ENCODE results near the gene CELSR1. TPM values are rescaled to one million over a fixed set of nuclear protein-coding genes. Genes with fewer than 3 reads are reported as not detected.

CELSR1 gene
- total and polyA plus RNA-seq, 2 of the 13 experiments (the other 11 are each of a cell fraction or from before 2014, with no cell fraction given) = 0.78 to 1.8 TPM

DNA sequence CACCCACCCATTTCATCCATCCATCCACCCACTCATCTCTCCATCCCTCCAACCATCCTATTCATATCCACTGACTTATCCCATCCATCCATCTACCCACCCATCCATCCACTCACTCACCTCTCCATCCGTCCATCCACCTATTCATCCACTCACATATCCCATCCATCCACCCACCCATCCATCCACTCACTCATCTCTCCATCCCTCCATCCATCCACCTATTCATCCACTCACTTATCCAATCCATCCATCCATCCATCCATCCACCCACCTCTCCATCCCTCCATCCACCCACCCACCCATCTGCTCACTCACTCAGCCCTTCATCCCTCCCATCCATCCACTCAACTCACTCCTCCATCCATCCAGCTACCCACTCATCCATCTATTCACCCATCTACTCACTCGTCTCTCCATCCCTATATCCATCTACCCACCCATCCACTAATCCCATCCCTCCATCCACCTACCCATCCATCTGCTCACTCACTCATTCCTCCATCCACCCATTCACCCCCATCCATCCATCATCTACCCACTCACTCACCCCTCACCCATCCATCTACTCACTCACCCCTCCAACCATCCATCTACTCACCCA is 165.7 kb downstream of the CELSR1 start:
- no peaks in the 10 kb centered on the region for H3K36me3 ChIP-seq (replicated peaks in 1 of 2; ENCODE audit: control insufficient read depth in 1 of 2, insufficient read depth in 2 of 2, low read length in 2 of 2)
- TF ChIP-seq ZFY (CRISPR knock-in tag; IDR thresholded peaks at IDR 0.05) = no peak
- TF ChIP-seq SMAD3 (CRISPR knock-in tag; IDR thresholded peaks at IDR 0.05) = no peak
- TF ChIP-seq GATAD2A (CRISPR knock-in tag; IDR thresholded peaks at IDR 0.05) = no peak
- no peak for TF ChIP-seq ZNF703 (CRISPR knock-in tag; IDR thresholded peaks at IDR 0.05; ENCODE audit: borderline replicate concordance)
- TF ChIP-seq, protein P1, sequence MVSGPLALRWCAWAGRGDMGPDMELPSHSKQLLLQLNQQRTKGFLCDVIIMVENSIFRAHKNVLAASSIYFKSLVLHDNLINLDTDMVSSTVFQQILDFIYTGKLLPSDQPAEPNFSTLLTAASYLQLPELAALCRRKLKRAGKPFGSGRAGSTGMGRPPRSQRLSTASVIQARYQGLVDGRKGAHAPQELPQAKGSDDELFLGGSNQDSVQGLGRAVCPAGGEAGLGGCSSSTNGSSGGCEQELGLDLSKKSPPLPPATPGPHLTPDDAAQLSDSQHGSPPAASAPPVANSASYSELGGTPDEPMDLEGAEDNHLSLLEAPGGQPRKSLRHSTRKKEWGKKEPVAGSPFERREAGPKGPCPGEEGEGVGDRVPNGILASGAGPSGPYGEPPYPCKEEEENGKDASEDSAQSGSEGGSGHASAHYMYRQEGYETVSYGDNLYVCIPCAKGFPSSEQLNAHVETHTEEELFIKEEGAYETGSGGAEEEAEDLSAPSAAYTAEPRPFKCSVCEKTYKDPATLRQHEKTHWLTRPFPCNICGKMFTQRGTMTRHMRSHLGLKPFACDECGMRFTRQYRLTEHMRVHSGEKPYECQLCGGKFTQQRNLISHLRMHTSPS (CRISPR knock-in tag; IDR thresholded peaks at IDR 0.05; ENCODE audit: low read depth) = no peak
- TF ChIP-seq STAT5B (CRISPR knock-in tag; IDR thresholded peaks at IDR 0.05) = no peak
- no peak for TF ChIP-seq JARID2 (CRISPR knock-in tag; IDR thresholded peaks at IDR 0.05; ENCODE audit: insufficient replicate concordance)
- no peak for TF ChIP-seq MXD3 (CRISPR knock-in tag; IDR thresholded peaks at IDR 0.05)
- TF ChIP-seq ZNF232 (CRISPR knock-in tag; IDR thresholded peaks at IDR 0.05; ENCODE audit: borderline replicate concordance) = no peak
- no peak for TF ChIP-seq ZNF558 (CRISPR knock-in tag; IDR thresholded peaks at IDR 0.05; ENCODE audit: borderline replicate concordance)
- TF ChIP-seq ZNF780A (CRISPR knock-in tag; IDR thresholded peaks at IDR 0.05) = no peak
- H4K20me1 ChIP-seq (ENCODE audit: insufficient read depth, low read length) = no peaks in the 10 kb centered on the region
- ATAC-seq = no peak
- no peak for FAIRE-seq
- peaks cover 46% of the 10 kb centered on the region for H3K4me1 ChIP-seq (ENCODE audit: insufficient read depth, low read length)
- H3K27me3 ChIP-seq (ENCODE audit: control insufficient read depth in 1 of 2, insufficient read depth in 2 of 2, low read length in 2 of 2) = no peaks in the 10 kb centered on the region
- 96% methylated on average over 2 of the region's 2 CpGs for WGBS (ENCODE audit: low lambda C conversion rate)
- no peaks in the 10 kb centered on the region for H3K79me2 ChIP-seq (ENCODE audit: insufficient read depth, low read length)
- H3K9me3 ChIP-seq (ENCODE audit: low read length) = 0 out of 2 replicates have a peak, but pooled peaks cover 5% of the 10 kb centered on the region
- in situ Hi-C loops (cut with HindIII; ENCODE audit: extremely low pct_ligation_motif_present, low pct_unique_long_range_greater_than_20kb) (no loop called here), intact Hi-C loops (cut with micrococcal nuclease; ENCODE audit: unreplicated experiment) (no loop called here)
- BruUV-seq (replicated peaks) = no TSS peak
- no peak overlapping the region for H2AFZ ChIP-seq (ENCODE audit: low read length)
- no peak overlapping the region for H3K4me2 ChIP-seq (ENCODE audit: low read depth, low read length)
- POLR2A ChIA-PET = interaction anchor here (1.5 kb wide), 1 partner anchor 9 kb away, joined by 4 read pairs; no protein-coding TSS in a partner anchor
- H3K9ac ChIP-seq (ENCODE audit: insufficient read depth, low read depth, low read length) = no peak overlapping the region
- CTCF ChIA-PET (ENCODE audit: low intra/inter-chr PET ratio, low total read pairs) = interaction anchor here (1.8 kb wide), 1 partner anchor 19 kb away, joined by 5 read pairs; no protein-coding TSS in a partner anchor
- H3K4me3 ChIP-seq (replicated peaks in 1 of 3; ENCODE audit: insufficient read depth in 1 of 3, low read depth in 2 of 3, low read length in 3 of 3) = no peak overlapping the region
- DNase-seq (ENCODE audit: low spot score) = no peak
- no peak overlapping the region for H3K27ac ChIP-seq (ENCODE audit: extremely low read length, insufficient read depth, low read length)
